ENCODE data around the gene STRA8. TPM values are rescaled to one million over a fixed set of nuclear protein-coding genes. Genes with fewer than 3 reads are reported as not detected.

STRA8 gene
- total and polyA plus RNA-seq, 7 experiments from 2014 or later, result not detected

- Mint-ChIP-seq H3K4me3 (no peak overlapping the region), H3K9me3 (no peaks in the 10 kb centered on the region), H3K4me1 (peaks cover 0 to 5% (median 4%) of the 10 kb centered on the region in 7 donors), H3K27ac (no peak overlapping the region), H3K27me3 (peaks cover 0 to 9% (median 0%) of the 10 kb centered on the region in 5 donors), H3K36me3 (no peaks in the 10 kb centered on the region)
- H3K27me3 ChIP-seq (ENCODE audit: control insufficient read depth in 2 of 2, insufficient read depth in 2 of 2, low read length in 2 of 2), result no peaks in the 10 kb centered on the region
- ChIA-PET POLR2A (no interaction called here), CTCF (interaction anchor here (0.7 kb wide), 1 partner anchor 57 kb away, joined by 3 read pairs; no protein-coding TSS in a partner anchor)
- no peaks in the 10 kb centered on the region for H3K36me3 ChIP-seq (ENCODE audit: control insufficient read depth in 2 of 3, insufficient read depth in 3 of 3, low read length in 3 of 3)
- no peak overlapping the region for H3K4me3 ChIP-seq (ENCODE audit: low read length)
- ATAC-seq (no peak), DNase-seq (no peak)
- no peaks in the 10 kb centered on the region for H3K4me1 ChIP-seq (ENCODE audit: control insufficient read depth in 2 of 2, insufficient read depth in 2 of 2, low read length in 2 of 2)
- intact Hi-C loops (cut with micrococcal nuclease), result no loop called here
- H3K9me3 ChIP-seq (ENCODE audit: control insufficient read depth in 2 of 3, low read length in 3 of 3), result no peaks in the 10 kb centered on the region
- H3K27ac ChIP-seq (ENCODE audit: low read depth, low read length), result no peak overlapping the region
These were observed 14.9 kb downstream of the STRA8 start for GRCh38 chr7:135248546-135248945.

- peak overlapping the region in 1 of 9 donors; percentile 42 for H3K27ac Mint-ChIP-seq
- H3K4me1 ChIP-seq (ENCODE audit: control insufficient read depth in 2 of 2, insufficient read depth in 2 of 2, low read length in 2 of 2), result no peaks in the 10 kb centered on the region
- H3K36me3 ChIP-seq (ENCODE audit: control insufficient read depth in 2 of 3, insufficient read depth in 3 of 3, low read length in 3 of 3), result no peaks in the 10 kb centered on the region
- DNase-seq (no peak), ATAC-seq (no peak)
- CTCF ChIA-PET, result interaction anchor here (0.6 kb wide), 1 partner anchor 78 kb away, joined by 4 read pairs; no protein-coding TSS in a partner anchor
- H3K27me3 ChIP-seq (ENCODE audit: control insufficient read depth in 2 of 2, insufficient read depth in 2 of 2, low read length in 2 of 2), result no peaks in the 10 kb centered on the region
- no peak overlapping the region for H3K27ac ChIP-seq (ENCODE audit: low read depth, low read length)
- no peak overlapping the region for H3K4me3 Mint-ChIP-seq
- peaks cover 0 to 6% (median 4%) of the 10 kb centered on the region in 7 donors for H3K4me1 Mint-ChIP-seq
- POLR2A ChIA-PET, result no interaction called here
- no peaks in the 10 kb centered on the region for H3K9me3 ChIP-seq (ENCODE audit: control insufficient read depth in 2 of 3, low read length in 3 of 3)
- no peaks in the 10 kb centered on the region for H3K27me3 Mint-ChIP-seq
- H3K36me3 Mint-ChIP-seq, result no peaks in the 10 kb centered on the region
- no peak overlapping the region for H3K4me3 ChIP-seq (ENCODE audit: low read length)
- intact Hi-C loops (cut with micrococcal nuclease), result no loop called here
- no peaks in the 10 kb centered on the region for H3K9me3 Mint-ChIP-seq
These were observed 18.1 kb downstream of the STRA8 start for GRCh38 chr7:135251496-135252391.

GRCh38 chr7:135253851-135254771 lies 20.5 kb downstream of the STRA8 start:
- Mint-ChIP-seq H3K4me3 (no peak overlapping the region), H3K9me3 (no peaks in the 10 kb centered on the region), H3K36me3 (no peaks in the 10 kb centered on the region), H3K4me1 (peaks cover 0 to 6% (median 4%) of the 10 kb centered on the region in 7 donors), H3K27ac (no peak overlapping the region), H3K27me3 (no peaks in the 10 kb centered on the region)
- POLR2A ChIA-PET, result interaction anchor here (0.6 kb wide), 1 partner anchor 333 kb away, joined by 3 read pairs; no protein-coding TSS in a partner anchor
- no peaks in the 10 kb centered on the region for H3K27me3 ChIP-seq (ENCODE audit: control insufficient read depth in 2 of 2, insufficient read depth in 2 of 2, low read length in 2 of 2)
- intact Hi-C loops (cut with micrococcal nuclease), result no loop called here
- H3K36me3 ChIP-seq (ENCODE audit: control insufficient read depth in 2 of 3, insufficient read depth in 3 of 3, low read length in 3 of 3), result no peaks in the 10 kb centered on the region
- no peak overlapping the region for H3K27ac ChIP-seq (ENCODE audit: low read depth, low read length)
- CTCF ChIA-PET, result interaction anchor here (0.6 kb wide), 1 partner anchor 24 kb away, joined by 4 read pairs; no protein-coding TSS in a partner anchor
- no peaks in the 10 kb centered on the region for H3K4me1 ChIP-seq (ENCODE audit: control insufficient read depth in 2 of 2, insufficient read depth in 2 of 2, low read length in 2 of 2)
- H3K9me3 ChIP-seq (ENCODE audit: control insufficient read depth in 2 of 3, low read length in 3 of 3), result no peaks in the 10 kb centered on the region
- H3K4me3 ChIP-seq (ENCODE audit: low read length), result no peak overlapping the region
- ATAC-seq (peak; percentile 71), DNase-seq (no peak)

DNA sequence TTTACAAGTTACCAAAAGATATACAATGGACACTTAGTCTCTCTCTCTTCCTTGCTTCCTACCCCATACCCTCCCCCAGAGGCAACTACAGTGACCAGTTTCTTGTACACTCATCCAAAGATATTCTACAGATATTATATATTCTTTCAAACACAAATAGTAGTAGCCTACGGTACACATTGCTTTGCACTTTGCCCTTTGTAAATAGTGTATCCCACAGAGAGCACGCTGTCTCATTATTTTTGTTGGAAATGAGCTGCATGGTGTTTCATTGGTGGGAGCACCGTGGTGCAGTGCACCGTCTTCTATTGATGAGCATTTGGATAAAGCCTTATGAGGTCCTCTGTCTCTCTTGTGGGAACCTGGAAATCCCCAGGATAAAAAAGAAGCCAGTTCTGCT lies 24.2 kb downstream of the STRA8 start:
- ChIA-PET CTCF (no interaction called here), POLR2A (no interaction called here)
- no peak for ATAC-seq
- no peaks in the 10 kb centered on the region for H3K4me1 ChIP-seq (ENCODE audit: control insufficient read depth in 2 of 2, insufficient read depth in 2 of 2, low read length in 2 of 2)
- Mint-ChIP-seq H3K4me3 (no peak overlapping the region), H3K4me1 (peaks cover 0 to 4% (median 0%) of the 10 kb centered on the region in 7 donors), H3K27ac (no peak overlapping the region), H3K9me3 (peaks cover 0 to 12% (median 2%) of the 10 kb centered on the region in 11 donors), H3K27me3 (peaks cover 0 to 3% (median 0%) of the 10 kb centered on the region in 5 donors), H3K36me3 (peaks cover 0 to 4% (median 3%) of the 10 kb centered on the region in 5 donors)
- H3K27ac ChIP-seq (ENCODE audit: low read depth, low read length), result no peak overlapping the region
- no peak overlapping the region for H3K4me3 ChIP-seq (ENCODE audit: low read length)
- H3K9me3 ChIP-seq (ENCODE audit: control insufficient read depth in 2 of 3, low read length in 3 of 3), result no peaks in the 10 kb centered on the region
- H3K27me3 ChIP-seq (ENCODE audit: control insufficient read depth in 2 of 2, insufficient read depth in 2 of 2, low read length in 2 of 2), result no peaks in the 10 kb centered on the region
- H3K36me3 ChIP-seq (ENCODE audit: control insufficient read depth in 2 of 3, insufficient read depth in 3 of 3, low read length in 3 of 3), result no peaks in the 10 kb centered on the region
- intact Hi-C loops (cut with micrococcal nuclease), result no loop called here
- no peak for DNase-seq

DNA sequence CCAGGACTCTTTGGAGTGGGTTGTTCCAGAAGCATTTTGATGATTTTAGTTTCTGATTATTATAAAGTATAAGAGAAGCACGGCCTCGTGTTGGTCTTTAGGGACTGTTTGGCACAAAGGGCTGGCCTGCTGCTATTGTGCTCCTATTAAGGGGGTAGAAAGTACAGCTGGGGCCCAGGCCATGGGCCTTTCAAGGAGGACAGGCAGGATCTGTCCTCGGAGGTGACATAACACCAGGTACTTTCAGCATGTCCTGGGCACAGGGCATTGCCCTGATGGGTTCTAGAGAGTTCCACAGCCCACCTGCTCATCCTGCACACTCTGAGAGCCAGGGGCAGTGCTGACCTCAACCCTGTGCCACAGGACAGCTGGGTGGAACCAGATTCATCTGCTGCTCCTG lies 24.9 kb downstream of the STRA8 start:
- no peak overlapping the region for H3K4me3 Mint-ChIP-seq
- ChIA-PET POLR2A (no interaction called here), CTCF (no interaction called here)
- no peak for DNase-seq
- Histone ChIP-seq H3K4me1 (ENCODE audit: control insufficient read depth in 2 of 2, insufficient read depth in 2 of 2, low read length in 2 of 2) (no peaks in the 10 kb centered on the region), H3K36me3 (ENCODE audit: control insufficient read depth in 2 of 3, insufficient read depth in 3 of 3, low read length in 3 of 3) (no peaks in the 10 kb centered on the region), H3K27ac (ENCODE audit: low read depth, low read length) (no peak overlapping the region), H3K4me3 (ENCODE audit: low read length) (no peak overlapping the region), H3K27me3 (ENCODE audit: control insufficient read depth in 2 of 2, insufficient read depth in 2 of 2, low read length in 2 of 2) (no peaks in the 10 kb centered on the region), H3K9me3 (ENCODE audit: control insufficient read depth in 2 of 3, low read length in 3 of 3) (no peaks in the 10 kb centered on the region)
- peaks cover 0 to 4% (median 0%) of the 10 kb centered on the region in 7 donors for H3K4me1 Mint-ChIP-seq
- H3K9me3 Mint-ChIP-seq, result peaks cover 0 to 15% (median 3%) of the 10 kb centered on the region in 11 donors
- peaks cover 0 to 4% (median 3%) of the 10 kb centered on the region in 5 donors for H3K36me3 Mint-ChIP-seq
- ATAC-seq, result no peak
- intact Hi-C loops (cut with micrococcal nuclease), result no loop called here
- H3K27me3 Mint-ChIP-seq, result peaks cover 0 to 3% (median 0%) of the 10 kb centered on the region in 5 donors
- no peak overlapping the region for H3K27ac Mint-ChIP-seq

DNA sequence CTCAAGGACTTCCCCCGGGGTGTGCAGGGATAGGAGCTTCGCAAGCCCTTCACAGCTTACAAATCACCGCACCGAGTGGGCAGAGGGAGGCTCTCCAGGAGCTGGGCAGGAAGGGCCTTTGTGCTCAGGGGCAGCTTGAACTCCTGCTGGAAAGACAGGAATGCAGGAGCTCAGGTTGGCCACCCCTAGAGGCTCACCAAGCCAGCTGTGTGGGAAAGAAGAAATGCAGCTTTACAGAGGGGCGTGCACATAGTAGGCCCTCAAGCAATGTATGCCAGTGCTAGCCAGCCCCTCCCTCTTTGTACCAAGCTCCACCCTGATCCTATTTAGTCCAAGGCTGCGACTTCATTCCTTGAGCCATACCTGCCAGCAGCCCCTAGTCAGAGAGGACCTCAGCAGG lies 26.1 kb downstream of the STRA8 start:
- Mint-ChIP-seq H3K27ac (no peak overlapping the region), H3K9me3 (peaks cover 2 to 24% (median 8%) of the 10 kb centered on the region in 11 donors), H3K36me3 (peaks cover 0 to 8% (median 4%) of the 10 kb centered on the region in 5 donors), H3K4me3 (no peak overlapping the region), H3K4me1 (peaks cover 0 to 3% (median 0%) of the 10 kb centered on the region in 7 donors), H3K27me3 (peaks cover 0 to 3% (median 0%) of the 10 kb centered on the region in 5 donors)
- no peak overlapping the region for H3K4me3 ChIP-seq (ENCODE audit: low read length)
- no peak overlapping the region for H3K27ac ChIP-seq (ENCODE audit: low read depth, low read length)
- no peaks in the 10 kb centered on the region for H3K4me1 ChIP-seq (ENCODE audit: control insufficient read depth in 2 of 2, insufficient read depth in 2 of 2, low read length in 2 of 2)
- H3K36me3 ChIP-seq (ENCODE audit: control insufficient read depth in 2 of 3, insufficient read depth in 3 of 3, low read length in 3 of 3), result no peaks in the 10 kb centered on the region
- POLR2A ChIA-PET, result no interaction called here
- no peaks in the 10 kb centered on the region for H3K27me3 ChIP-seq (ENCODE audit: control insufficient read depth in 2 of 2, insufficient read depth in 2 of 2, low read length in 2 of 2)
- CTCF ChIA-PET, result no interaction called here
- H3K9me3 ChIP-seq (ENCODE audit: control insufficient read depth in 2 of 3, low read length in 3 of 3), result no peaks in the 10 kb centered on the region
- DNase-seq (no peak), ATAC-seq (no peak)
- intact Hi-C loops (cut with micrococcal nuclease), result no loop called here

Measured in naive thymus-derived CD4-positive, alpha-beta T cell (primary cell).